Measurements from ENCODE around the gene VPS13D. TPM values are rescaled to one million over a fixed set of nuclear protein-coding genes. Genes with fewer than 3 reads are reported as not detected.

The VPS13D gene
- total and polyA plus RNA-seq, 2 donors, result 27.2 to 59.4 TPM

DNA sequence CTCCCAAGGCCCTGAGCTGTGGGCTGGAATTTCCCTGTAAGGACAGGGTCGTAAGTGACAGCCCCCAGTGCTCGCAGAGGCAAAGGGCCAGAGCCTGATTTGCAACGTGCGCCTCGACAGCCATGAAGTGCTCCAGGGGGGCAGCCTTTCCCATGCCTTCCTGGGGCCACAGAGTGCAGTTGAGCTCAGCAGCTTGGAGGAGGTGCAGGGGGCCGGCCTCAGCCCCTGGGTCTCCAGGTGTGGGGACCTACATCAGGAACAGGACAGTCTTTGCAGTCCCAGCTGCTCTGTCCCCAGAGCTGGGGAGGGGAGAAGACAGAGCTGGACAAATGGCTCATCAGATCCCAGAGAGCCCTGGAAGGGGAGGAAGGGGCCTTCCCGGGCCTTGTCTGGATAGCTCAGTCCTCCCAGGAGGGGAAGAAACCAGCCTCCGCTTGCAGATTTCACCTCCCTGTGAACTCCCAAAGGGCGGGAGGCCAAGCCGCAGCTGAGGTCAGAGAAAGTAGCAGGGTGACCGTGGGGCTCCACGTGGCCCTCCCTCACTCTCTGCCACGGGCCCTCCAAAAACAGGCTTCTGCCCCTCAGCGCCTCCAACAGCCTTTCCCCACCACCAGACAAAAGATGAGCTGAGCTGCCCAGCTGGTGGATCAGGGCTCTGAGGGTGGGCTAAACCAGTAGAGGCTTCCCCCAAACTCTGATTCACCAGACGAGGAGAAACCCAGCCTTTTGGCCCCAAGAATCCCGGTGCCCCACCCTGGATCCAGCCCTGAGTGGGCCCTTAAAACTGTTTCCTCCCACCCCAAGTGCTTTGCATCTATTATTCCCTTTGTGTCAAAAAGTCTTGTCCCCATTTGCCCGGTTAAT is 311.7 kb downstream of the VPS13D start:
- Histone ChIP-seq H3K36me3 (ENCODE audit: insufficient read depth) (no peaks in the 10 kb centered on the region), H3K27ac (ENCODE audit: low read depth) (peak overlapping the region; percentile 45), H3K4me1 (ENCODE audit: insufficient read depth) (no peaks in the 10 kb centered on the region), H3K4me3 (ENCODE audit: low read depth, low read length) (no peak overlapping the region)
- no peak for DNase-seq (ENCODE audit: extremely low spot score)
- 48% methylated on average over 17 of the region's 17 CpGs for WGBS

DNA sequence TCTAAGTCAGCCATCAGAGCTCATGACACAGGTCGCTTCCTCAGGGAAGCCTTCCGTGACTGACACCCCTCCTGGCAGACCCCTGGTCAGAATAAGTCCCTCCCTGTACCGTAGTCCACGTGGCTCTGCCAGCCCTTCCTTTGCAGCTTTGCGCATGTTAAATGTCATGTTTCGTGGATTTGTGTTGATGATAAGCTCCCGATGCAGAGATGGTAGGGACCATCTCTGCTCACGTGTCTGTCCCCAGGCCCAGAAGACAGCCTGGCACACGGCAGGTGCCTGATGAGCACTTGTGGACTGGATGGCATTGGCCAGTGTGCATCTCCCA is 312.3 kb downstream of the VPS13D start:
- 90% methylated on average over 9 of the region's 9 CpGs for WGBS
- H3K4me1 ChIP-seq (ENCODE audit: insufficient read depth), result no peaks in the 10 kb centered on the region
- H3K27ac ChIP-seq (ENCODE audit: low read depth), result no peak overlapping the region
- DNase-seq (ENCODE audit: extremely low spot score), result no peak
- no peaks in the 10 kb centered on the region for H3K36me3 ChIP-seq (ENCODE audit: insufficient read depth)
- H3K4me3 ChIP-seq (ENCODE audit: low read depth, low read length), result no peak overlapping the region

- 87% methylated on average over 9 of the region's 9 CpGs for WGBS
- Histone ChIP-seq H3K4me1 (ENCODE audit: insufficient read depth) (no peaks in the 10 kb centered on the region), H3K36me3 (ENCODE audit: insufficient read depth) (no peaks in the 10 kb centered on the region), H3K4me3 (ENCODE audit: low read depth, low read length) (no peak overlapping the region), H3K27ac (ENCODE audit: low read depth) (no peak overlapping the region)
- DNase-seq (ENCODE audit: extremely low spot score), result no peak
These were observed 313.1 kb downstream of the VPS13D start for GRCh38 chr1:12542616-12543592.

GRCh38 chr1:12543740-12544154 is 313.9 kb downstream of the VPS13D start:
- H3K36me3 ChIP-seq (ENCODE audit: insufficient read depth), result no peaks in the 10 kb centered on the region
- H3K27ac ChIP-seq (ENCODE audit: low read depth), result no peak overlapping the region
- WGBS, result 53% methylated on average over 9 of the region's 9 CpGs
- no peak for DNase-seq (ENCODE audit: extremely low spot score)
- no peaks in the 10 kb centered on the region for H3K4me1 ChIP-seq (ENCODE audit: insufficient read depth)
- no peak overlapping the region for H3K4me3 ChIP-seq (ENCODE audit: low read depth, low read length)

DNA sequence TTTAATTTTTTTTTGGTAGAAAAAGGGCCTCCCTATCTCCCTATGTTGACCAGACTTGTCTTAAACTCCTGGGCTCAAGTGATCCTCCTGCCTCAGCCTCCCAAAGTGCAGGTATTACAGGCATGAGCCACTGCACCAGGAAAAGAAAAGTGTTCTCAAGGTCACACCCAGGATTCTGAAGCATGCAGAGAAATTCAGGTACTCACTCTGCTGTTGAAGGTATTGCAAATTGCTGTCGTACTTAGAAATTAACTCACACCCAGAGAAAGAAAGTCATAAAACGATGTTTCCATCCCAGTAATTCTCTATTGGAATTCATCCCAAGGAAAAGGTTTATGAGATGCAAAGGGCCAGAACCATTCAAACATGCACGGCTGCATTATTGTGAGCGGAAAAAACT is 314.5 kb downstream of the VPS13D start:
- DNase-seq (ENCODE audit: extremely low spot score), result no peak
- WGBS, result 53% methylated on average over 4 of the region's 4 CpGs
- H3K4me1 ChIP-seq (ENCODE audit: insufficient read depth), result no peaks in the 10 kb centered on the region

GRCh38 chr1:12544992-12545391 is 315.2 kb downstream of the VPS13D start:
- no peak for DNase-seq (ENCODE audit: extremely low spot score)
- Histone ChIP-seq H3K27ac (ENCODE audit: low read depth) (no peak overlapping the region), H3K4me1 (ENCODE audit: insufficient read depth) (no peaks in the 10 kb centered on the region), H3K4me3 (ENCODE audit: low read depth, low read length) (no peak overlapping the region), H3K36me3 (ENCODE audit: insufficient read depth) (no peaks in the 10 kb centered on the region)
- 60% methylated on average over 8 of the region's 8 CpGs for WGBS

More for the DNA sequence above, 314.5 kb downstream of the VPS13D start:
- no peaks in the 10 kb centered on the region for H3K36me3 ChIP-seq (ENCODE audit: insufficient read depth)
- no peak overlapping the region for H3K27ac ChIP-seq (ENCODE audit: low read depth)
- H3K4me3 ChIP-seq (ENCODE audit: low read depth, low read length), result no peak overlapping the region

GRCh38 chr1:12546771-12547585 is 317.1 kb downstream of the VPS13D start:
- Histone ChIP-seq H3K4me1 (ENCODE audit: insufficient read depth) (no peaks in the 10 kb centered on the region), H3K4me3 (ENCODE audit: low read depth, low read length) (no peak overlapping the region), H3K27ac (ENCODE audit: low read depth) (no peak overlapping the region), H3K36me3 (ENCODE audit: insufficient read depth) (no peaks in the 10 kb centered on the region)
- WGBS, result 58% methylated on average over 17 of the region's 17 CpGs
- no peak for DNase-seq (ENCODE audit: extremely low spot score)

DNA sequence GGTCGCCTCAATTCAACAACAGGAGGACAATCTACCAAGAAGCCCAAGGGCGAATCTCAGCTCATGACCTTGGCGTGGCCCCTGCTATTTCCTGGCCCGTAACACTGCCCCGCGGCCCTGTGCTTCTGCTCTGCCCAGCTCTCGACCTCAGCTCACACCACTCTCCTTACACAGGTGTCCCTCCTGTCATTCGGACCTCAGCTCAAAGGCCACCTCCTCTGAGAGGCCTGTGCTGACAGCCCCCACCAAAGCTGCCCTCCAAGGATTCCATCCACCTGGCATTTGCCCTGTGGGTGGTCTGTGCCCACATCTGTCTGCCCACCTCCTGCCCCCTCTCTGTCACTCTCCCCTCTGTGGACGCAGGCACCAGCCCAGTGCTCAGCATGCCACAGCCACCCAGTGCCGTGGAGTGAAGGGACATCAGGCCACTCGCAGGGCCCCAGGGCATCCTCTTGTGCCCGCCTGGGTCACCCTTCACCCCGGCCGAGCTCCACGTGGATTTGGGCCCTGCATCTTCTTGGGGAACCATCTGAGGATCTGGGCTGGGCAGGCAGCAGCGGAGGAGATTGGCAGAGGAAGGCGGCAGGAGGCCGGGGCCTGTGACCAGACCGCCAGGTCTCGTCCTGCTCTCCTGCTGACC is 317.9 kb downstream of the VPS13D start:
- no peaks in the 10 kb centered on the region for H3K4me1 ChIP-seq (ENCODE audit: insufficient read depth)
- peak overlapping the region; percentile 19 for H3K27ac ChIP-seq (ENCODE audit: low read depth)
- H3K4me3 ChIP-seq (ENCODE audit: low read depth, low read length), result no peak overlapping the region
- DNase-seq (ENCODE audit: extremely low spot score), result no peak
- 90% methylated on average over 20 of the region's 20 CpGs for WGBS
- no peaks in the 10 kb centered on the region for H3K36me3 ChIP-seq (ENCODE audit: insufficient read depth)

DNA sequence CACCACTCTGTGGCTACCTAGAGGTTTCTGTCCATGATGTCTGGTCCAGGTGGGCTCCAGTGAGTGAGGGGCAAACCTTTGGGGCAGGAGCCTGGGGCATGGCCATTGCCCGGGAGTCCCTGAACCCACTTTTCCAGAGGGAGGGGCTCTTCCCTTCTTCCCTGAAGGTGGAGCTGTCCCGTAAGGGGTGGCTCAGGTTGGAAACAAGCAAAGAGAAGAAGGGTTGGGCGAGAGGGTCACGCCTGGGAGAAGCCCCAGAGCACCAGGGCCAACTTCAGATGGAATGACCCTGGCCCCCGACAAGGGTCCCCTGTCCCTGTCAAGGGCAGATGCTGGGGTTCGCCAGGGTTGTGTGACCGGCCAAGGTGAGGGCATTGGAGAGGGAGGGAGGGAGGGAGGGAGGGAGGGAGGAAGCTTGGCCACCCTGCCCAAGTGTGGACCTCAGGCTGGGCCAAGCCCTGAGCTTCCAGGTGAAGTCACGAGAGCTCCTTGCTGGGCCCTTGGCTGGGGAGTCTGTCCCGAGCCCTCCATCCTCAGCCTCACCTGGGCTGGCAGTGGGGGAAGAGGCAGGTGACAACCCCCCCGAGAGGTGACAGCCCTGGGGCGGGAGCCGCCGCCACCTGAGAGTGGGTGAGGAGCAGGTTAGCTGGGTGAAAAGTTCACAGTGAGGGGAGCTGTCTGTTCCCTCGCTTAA is 318.6 kb downstream of the VPS13D start:
- Histone ChIP-seq H3K27ac (ENCODE audit: low read depth) (no peak overlapping the region), H3K36me3 (ENCODE audit: insufficient read depth) (no peaks in the 10 kb centered on the region), H3K4me3 (ENCODE audit: low read depth, low read length) (no peak overlapping the region), H3K4me1 (ENCODE audit: insufficient read depth) (no peaks in the 10 kb centered on the region)
- no peak for DNase-seq (ENCODE audit: extremely low spot score)
- WGBS, result 86% methylated on average over 14 of the region's 14 CpGs

GRCh38 chr1:12548973-12549459 is 319.2 kb downstream of the VPS13D start:
- no peaks in the 10 kb centered on the region for H3K4me1 ChIP-seq (ENCODE audit: insufficient read depth)
- H3K27ac ChIP-seq (ENCODE audit: low read depth), result peak overlapping the region; percentile 82
- no peak for DNase-seq (ENCODE audit: extremely low spot score)
- no peak overlapping the region for H3K4me3 ChIP-seq (ENCODE audit: low read depth, low read length)
- no peaks in the 10 kb centered on the region for H3K36me3 ChIP-seq (ENCODE audit: insufficient read depth)
- WGBS, result 32% methylated on average over 27 of the region's 27 CpGs

- no peaks in the 10 kb centered on the region for H3K36me3 ChIP-seq (ENCODE audit: insufficient read depth)
- DNase-seq (ENCODE audit: extremely low spot score), result peak; percentile 62
- H3K4me1 ChIP-seq (ENCODE audit: insufficient read depth), result no peaks in the 10 kb centered on the region
- WGBS, result 32% methylated on average over 31 of the region's 31 CpGs
- H3K4me3 ChIP-seq (ENCODE audit: low read depth, low read length), result no peak overlapping the region
- H3K27ac ChIP-seq (ENCODE audit: low read depth), result peak overlapping the region; percentile 82
These were observed 319.9 kb downstream of the VPS13D start for GRCh38 chr1:12549460-12550349.

- no peak for DNase-seq (ENCODE audit: extremely low spot score)
- no peaks in the 10 kb centered on the region for H3K4me1 ChIP-seq (ENCODE audit: insufficient read depth)
- H3K27ac ChIP-seq (ENCODE audit: low read depth), result no peak overlapping the region
- H3K36me3 ChIP-seq (ENCODE audit: insufficient read depth), result no peaks in the 10 kb centered on the region
- H3K4me3 ChIP-seq (ENCODE audit: low read depth, low read length), result no peak overlapping the region
These were observed 321.8 kb downstream of the VPS13D start for GRCh38 chr1:12551584-12551983.
